Anterior cingulate cortex (tissue), 58 donors: Measurements from ENCODE around the gene RPL26.
"Not testable (repeated sequence)": the region's sequence is repeated elsewhere in the genome, so short reads cannot be mapped to it uniquely, and the experiment has no call there.

Experiments
- DNase-seq, 58 donors: peaks; one replicate each; lab custom pipeline; 2025; lab: John Stamatoyannopoulos, UW

RPL26 gene

GRCh38 chr17:8369944-8370343, 13.0 kb downstream of the RPL26 start:
- DNase-seq: no peak

DNA sequence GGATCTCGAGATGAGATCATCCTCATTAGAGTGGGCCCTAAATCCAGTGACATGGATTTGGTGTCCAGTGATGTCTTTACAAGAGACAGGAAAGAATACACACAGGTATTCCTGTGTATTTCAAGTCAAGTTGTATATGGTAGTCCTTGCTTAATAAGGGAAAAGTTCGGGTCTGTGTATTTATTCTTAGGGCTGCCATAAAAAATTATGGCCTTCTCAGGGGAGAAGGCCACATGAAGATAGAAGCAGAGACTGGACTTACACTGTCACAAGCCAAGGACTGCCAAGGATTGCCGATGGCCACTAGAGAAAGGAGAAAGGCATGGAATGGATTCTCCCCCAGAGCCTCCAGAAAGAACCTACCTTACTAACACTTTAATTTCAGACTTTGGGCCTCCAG, 14.8 kb downstream of the RPL26 start:
- DNase-seq: no peak

GRCh38 chr17:8366231-8366630, 16.8 kb downstream of the RPL26 start:
- DNase-seq: no peak

DNA sequence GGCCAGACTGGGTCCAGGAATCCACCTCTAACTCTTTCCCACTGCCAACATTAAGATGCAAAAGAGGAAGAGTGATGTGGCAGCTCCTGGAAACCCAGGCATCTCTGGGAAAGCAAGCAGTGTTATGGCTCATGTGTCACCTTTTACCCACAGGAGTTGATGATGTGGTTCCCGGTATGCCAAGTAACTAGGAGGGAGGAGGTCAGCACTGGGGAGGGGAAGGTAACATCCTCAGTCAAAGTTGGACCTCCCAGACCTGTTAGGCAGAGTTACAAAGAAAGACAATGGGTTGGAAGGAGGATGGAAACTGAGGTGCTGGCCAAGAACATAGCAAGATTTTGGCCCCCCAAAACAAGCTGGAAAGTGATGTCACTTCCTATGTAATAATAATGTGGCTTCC, 17.9 kb downstream of the RPL26 start:
- no peak for DNase-seq

DNA sequence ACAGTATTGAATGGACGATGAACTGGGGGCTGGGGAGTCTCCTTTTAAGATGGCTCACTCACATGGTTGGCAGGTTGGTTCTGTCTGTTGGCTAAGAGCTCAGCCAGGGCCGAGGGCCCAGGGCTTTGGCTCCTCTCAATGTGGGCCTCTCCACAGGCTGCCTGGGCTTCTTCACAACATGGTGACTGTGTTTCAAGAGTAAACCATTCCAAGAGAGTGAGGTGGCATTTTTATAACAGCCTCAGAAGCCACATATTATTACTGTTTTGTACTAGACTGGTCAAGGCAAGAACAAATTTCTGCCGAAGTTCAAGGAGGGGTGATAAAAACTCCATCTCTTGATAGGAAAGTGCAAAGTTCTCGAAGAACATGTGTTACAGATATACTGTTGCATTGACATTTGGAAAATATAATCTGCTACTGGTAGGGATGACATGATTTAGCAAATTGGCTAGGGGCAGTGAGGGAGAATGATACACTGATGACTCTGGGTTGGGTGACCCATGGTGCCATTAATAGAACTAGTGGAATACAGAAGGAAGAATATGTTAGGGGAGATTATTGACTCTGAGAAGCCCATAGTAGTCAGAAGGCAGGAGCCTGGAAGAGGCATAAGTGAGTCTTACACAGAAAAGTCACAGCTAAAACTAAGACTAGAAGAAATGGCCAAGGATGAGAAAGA, 20.2 kb downstream of the RPL26 start:
- peak in 13 of 58 donors; percentile 4 to 50 (median 22) for DNase-seq

DNA sequence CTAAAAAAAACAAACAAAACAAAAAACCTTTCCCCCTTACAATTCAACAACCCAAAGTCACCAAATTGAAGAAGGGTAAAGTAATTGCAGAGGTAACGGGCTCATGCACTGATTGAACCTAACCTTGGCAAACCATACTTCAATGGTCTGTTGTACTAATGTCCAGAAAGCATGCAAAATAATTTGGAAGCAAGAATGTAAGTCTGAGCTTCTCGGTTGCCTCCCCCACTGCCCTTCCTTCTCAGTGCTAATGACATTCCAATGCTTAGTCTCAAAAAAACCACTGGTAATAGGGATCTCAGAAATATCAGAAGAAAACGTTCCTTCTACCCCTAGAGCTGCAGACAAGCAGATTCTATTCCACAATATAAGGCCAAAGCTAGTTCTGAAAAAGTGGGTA, 22.2 kb downstream of the RPL26 start:
- DNase-seq: no peak

GRCh38 chr17:8360260-8360659, 22.7 kb downstream of the RPL26 start:
- no peak for DNase-seq

- DNase-seq: peak in 11 of 58 donors; percentile 2 to 67 (median 23)
These were observed 23.2 kb downstream of the RPL26 start for GRCh38 chr17:8359769-8360168.

GRCh38 chr17:8357910-8358309, 25.1 kb downstream of the RPL26 start:
- DNase-seq: peak in 1 of 58 donors; percentile 16

GRCh38 chr17:8354236-8354635, 28.8 kb downstream of the RPL26 start:
- DNase-seq: no peak

- no peak for DNase-seq
These were observed 29.3 kb downstream of the RPL26 start for GRCh38 chr17:8353736-8354135.

- no peak for DNase-seq
These were observed 32.7 kb downstream of the RPL26 start for GRCh38 chr17:8350339-8350738.

- DNase-seq: not testable (repeated sequence)
These were observed 36.0 kb downstream of the RPL26 start for GRCh38 chr17:8347001-8347400.

- no peak for DNase-seq
These were observed 36.9 kb downstream of the RPL26 start for GRCh38 chr17:8345951-8346665.

DNA sequence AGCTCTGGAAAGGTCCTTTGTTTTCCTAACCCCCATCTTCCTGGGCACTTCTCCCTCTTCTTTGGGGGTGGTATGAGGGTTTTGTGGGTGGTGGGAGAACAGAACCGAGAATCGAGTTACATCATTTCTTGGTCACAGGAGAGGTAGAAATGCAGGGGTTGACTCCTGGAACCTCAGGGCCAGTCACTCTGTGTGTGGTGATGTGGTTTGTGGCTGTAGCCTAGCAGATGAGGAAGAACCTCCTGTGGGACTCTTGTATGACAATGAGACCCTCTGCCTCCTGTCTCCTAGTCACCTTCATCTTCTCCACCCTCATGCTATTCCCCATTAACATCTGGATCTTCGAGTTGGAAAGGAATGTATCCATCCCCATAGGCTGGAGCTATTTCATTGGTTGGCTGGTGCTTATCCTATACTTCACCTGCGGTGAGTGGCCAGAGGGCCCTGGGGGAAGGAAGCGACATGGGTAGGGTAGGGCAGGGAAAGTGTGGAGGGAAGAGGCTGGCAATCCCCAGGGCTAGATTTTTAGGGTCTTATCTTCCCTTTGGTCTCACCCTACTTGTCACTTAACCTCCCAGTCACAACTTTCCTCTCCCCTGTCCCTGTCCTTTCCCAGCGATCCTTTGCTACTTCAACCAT, 37.8 kb downstream of the RPL26 start:
- no peak for DNase-seq

DNA sequence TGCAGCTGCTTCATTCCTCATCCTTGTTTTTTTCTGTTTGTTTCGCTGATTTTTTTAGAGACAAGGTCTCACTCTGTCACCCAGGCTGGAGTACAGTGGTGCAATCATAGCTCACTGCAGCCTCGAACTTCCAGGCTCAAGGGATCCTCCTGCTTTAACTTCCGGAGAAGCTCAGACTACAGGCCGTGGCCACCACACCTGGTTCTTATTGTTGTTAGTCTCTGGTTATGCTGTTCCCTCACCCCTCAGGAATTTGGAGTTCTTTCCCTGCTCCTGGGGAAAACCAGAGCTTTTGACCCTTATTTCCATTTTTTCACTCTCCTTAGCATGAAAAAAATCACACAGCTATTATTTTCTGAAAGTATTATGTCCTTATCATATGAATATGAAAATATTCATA, 41.5 kb downstream of the RPL26 start:
- no peak for DNase-seq

DNA sequence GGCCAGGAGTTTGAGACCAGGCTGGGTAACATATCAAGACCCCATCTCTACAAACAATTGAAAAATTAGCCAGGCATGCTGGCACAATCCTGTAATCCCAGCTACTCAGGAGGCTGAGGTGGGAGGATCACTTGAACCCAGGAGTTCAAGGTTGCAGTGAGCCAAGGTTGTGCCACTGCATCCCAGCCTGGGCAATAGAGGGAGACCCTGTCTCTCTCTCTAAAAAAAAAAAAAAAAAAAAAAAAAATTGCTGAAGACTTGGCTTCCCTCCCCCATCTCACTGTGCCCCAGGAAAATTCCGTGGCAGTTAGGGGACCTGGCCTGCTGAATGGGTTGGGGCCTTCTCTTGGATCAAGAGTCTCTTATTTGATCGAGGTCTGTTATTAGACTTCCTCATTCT, 43.5 kb downstream of the RPL26 start, which contains the start of gene ODF4:
ODF4 (plus strand) TSS at position 301 of the 400 bp plus-strand sequence. CDS start 212 bp downstream, outside the sequence.
- no peak for DNase-seq

- no peak for DNase-seq
These were observed 44.2 kb downstream of the RPL26 start for GRCh38 chr17:8338753-8339140.

- peak in 2 of 58 donors; percentile 19 to 28 for DNase-seq
These were observed 44.9 kb downstream of the RPL26 start for GRCh38 chr17:8337802-8338752.

DNA sequence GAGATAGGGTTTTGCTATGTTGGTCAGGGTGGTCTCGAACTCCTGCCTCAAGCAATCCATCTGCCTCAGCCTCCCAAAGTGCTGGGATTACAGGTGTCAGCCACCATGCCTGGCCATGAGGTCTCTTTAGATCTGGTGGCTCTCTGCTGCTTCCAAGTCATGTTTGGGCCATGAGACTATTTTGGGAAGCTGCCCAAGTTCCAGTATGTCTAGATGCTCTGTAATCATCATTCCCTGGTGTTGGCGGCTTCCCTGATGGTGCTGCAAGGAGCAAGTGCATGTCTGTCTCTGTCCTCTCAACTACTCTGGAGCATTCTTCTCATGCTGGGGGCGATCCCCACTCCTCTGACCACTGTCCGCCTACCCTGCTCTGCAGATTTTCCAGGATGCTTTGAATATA, 49.7 kb downstream of the RPL26 start:
- DNase-seq: no peak
